Liver (tissue), 9 donors: Measurements from ENCODE around the gene KCNK17. TPM values are rescaled to one million over a fixed set of nuclear protein-coding genes. Genes with fewer than 3 reads are reported as not detected.

ENCODE experiments used
- DNase-seq: peaks from one replicate; pipeline ENCODE4 v3.0.0-alpha.2; 2017; ENCODE audit warnings: low spot score
- H3K27ac ChIP-seq, 2 donors: one replicate each; pipeline ENCODE4 v1.7.0; 2013; ENCODE audit warnings: inconsistent platforms in 2 of 2, low read length in 2 of 2, control low read depth in 1 of 2, low read depth in 1 of 2, mild to moderate bottlenecking in 1 of 2
- H3K27me3 ChIP-seq, 4 donors: one replicate each; pipeline versions ENCODE4 v1.6.1 to v1.7.0; 2013; ENCODE audit warnings: low read length in 3 of 4, inconsistent platforms in 1 of 4, mild to moderate bottlenecking in 1 of 4, moderate library complexity in 1 of 4; ENCODE audit not compliant: control insufficient read depth in 4 of 4, insufficient read depth in 4 of 4
- H3K36me3 ChIP-seq, 4 donors: one replicate each; pipeline versions ENCODE4 v1.6.1 to v1.7.0; 2013; ENCODE audit warnings: low read length in 3 of 4, mild to moderate bottlenecking in 3 of 4, low read depth in 1 of 4, moderate library complexity in 1 of 4; ENCODE audit not compliant: control insufficient read depth in 4 of 4, insufficient read depth in 3 of 4
- H3K4me1 ChIP-seq, 4 donors: one replicate each; pipeline versions ENCODE4 v1.6.1 to v1.7.0; 2013; ENCODE audit warnings: low read length in 3 of 4, mild to moderate bottlenecking in 3 of 4, moderate library complexity in 1 of 4; ENCODE audit not compliant: control insufficient read depth in 4 of 4, insufficient read depth in 4 of 4
- H3K4me3 ChIP-seq, 3 donors: one replicate each; pipeline versions ENCODE4 v1.6.1 to v1.7.0; 2013; ENCODE audit warnings: low read length in 3 of 3, control low read depth in 1 of 3, low read depth in 1 of 3, mild to moderate bottlenecking in 1 of 3
- H3K9ac ChIP-seq, 2 donors: one replicate each; pipeline ENCODE4 v1.7.0; 2013; ENCODE audit warnings: low read length in 2 of 2, mild to moderate bottlenecking in 2 of 2, moderate library complexity in 2 of 2, control low read depth in 1 of 2, low read depth in 1 of 2
- H3K9me3 ChIP-seq, 4 donors: one replicate each; pipeline versions ENCODE4 v1.6.1 to v1.7.0; 2013; ENCODE audit warnings: low read length in 3 of 4; ENCODE audit not compliant: control insufficient read depth in 4 of 4
- EGR1 ChIP-seq, 2 donors: IDR thresholded peaks; 2 replicates each; pipeline ENCODE4 v1.6.1; 2016 to 2018; ENCODE audit warnings: antibody characterized with exemption in 2 of 2, low read depth in 2 of 2
- FOXA1 ChIP-seq: IDR thresholded peaks from 2 replicates; pipeline ENCODE4 v1.6.1; 2016; ENCODE audit warnings: antibody characterized with exemption
- GABPA ChIP-seq, 2 donors: IDR thresholded peaks in 1 of 2; conservative IDR thresholded peaks in 1 of 2; 2 replicates each; pipeline ENCODE4 v1.6.1; 2016; ENCODE audit warnings: antibody characterized with exemption in 2 of 2, mild to moderate bottlenecking in 1 of 2, moderate library complexity in 1 of 2
- JUND ChIP-seq, 2 donors: IDR thresholded peaks; 2 replicates each; pipeline ENCODE4 v1.6.1; 2016; ENCODE audit warnings: antibody characterized with exemption in 2 of 2
- NR2F2 ChIP-seq: IDR thresholded peaks from 2 replicates; pipeline ENCODE4 v1.6.1; 2016; ENCODE audit warnings: antibody characterized with exemption
- SP1 ChIP-seq: IDR thresholded peaks from 2 replicates; pipeline ENCODE4 v1.6.1; 2018; ENCODE audit warnings: antibody characterized with exemption, mild to moderate bottlenecking
- TAF1 ChIP-seq: conservative IDR thresholded peaks from 2 replicates; pipeline ENCODE4 v1.6.1; 2016; ENCODE audit warnings: antibody characterized with exemption, mild to moderate bottlenecking
- YY1 ChIP-seq: IDR thresholded peaks from 2 replicates; pipeline ENCODE4 v1.6.1; 2016; ENCODE audit warnings: antibody characterized with exemption, mild to moderate bottlenecking
- WGBS: extraction: QIAGEN DNeasy Blood & Tissue Kit; methylation state at CpG from one replicate; pipeline ENCODE4 v1.1.7; 2013; 5-methylcytosine and 5-hydroxymethylcytosine counted together
- polyA plus RNA-seq, 2 donors: library from polyadenylated mRNA; stranded (reverse) in 1 of 2; unstranded in 1 of 2; fragments of 200-250 nt in 1 of 2; fragments of >200 nt in 1 of 2; fragmentation: Nextera tagmentation in 1 of 2; extraction: Ambion mirVana in 1 of 2; gene quantifications; one replicate each; pipeline versions ENCODE4 v1.2.1 to v1.2.3, GENCODE V29; 2013 to 2015
- total RNA-seq, 2 donors: library from RNA; depleted of rRNA; stranded (reverse); fragments of >200 nt; gene quantifications; one replicate each; pipeline ENCODE4 v1.2.3, GENCODE V29; 2014
- TF ChIP-seq, protein P1 (sequence below): IDR thresholded peaks from 2 replicates; pipeline ENCODE4 v1.6.1; 2016; ENCODE audit warnings: antibody characterized with exemption
- TF ChIP-seq, protein P2 (sequence below): IDR thresholded peaks from 2 replicates; pipeline ENCODE4 v1.6.1; 2016; ENCODE audit warnings: antibody characterized with exemption
- TF ChIP-seq, protein P3 (sequence below): IDR thresholded peaks from 2 replicates; pipeline ENCODE4 v1.6.1; 2016; ENCODE audit warnings: antibody characterized with exemption, mild to moderate bottlenecking
- TF ChIP-seq, protein P4 (sequence below): IDR thresholded peaks from 2 replicates; pipeline ENCODE4 v1.6.1; 2016; ENCODE audit warnings: antibody characterized with exemption
- donor health status: healthy.
- donor health status: healthy.
- donor health status: healthy.
- donor health status: healthy.
- donor health status: healthy.

KCNK17 gene
- total and polyA plus RNA-seq, 4 donors = 0.19 to 1.9 (median 0.49) TPM

DNA sequence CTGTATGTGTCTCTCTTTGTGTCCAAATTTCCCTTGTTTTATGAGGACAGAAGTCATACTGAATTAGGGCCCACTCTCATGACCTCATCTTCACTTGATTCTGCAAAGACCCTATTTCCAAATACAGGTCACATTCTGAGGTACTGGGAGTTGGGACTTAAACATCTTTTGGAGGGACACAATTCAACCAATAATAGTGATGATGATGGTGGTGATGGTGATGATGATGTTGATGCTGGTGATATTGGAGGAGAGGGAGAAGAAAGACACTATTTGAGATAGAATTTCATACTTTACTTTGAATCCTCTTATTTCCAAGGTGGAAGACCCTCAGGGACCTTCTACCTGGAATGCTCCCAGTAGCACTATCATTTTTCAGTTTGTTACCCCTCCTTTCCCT lies 63.7 kb downstream of the KCNK17 start:
- DNase-seq = no peak
- H3K4me1 ChIP-seq = peaks cover 0 to 9% (median 2%) of the 10 kb centered on the region in 4 donors
- no peaks in the 10 kb centered on the region for H3K36me3 ChIP-seq
- no peaks in the 10 kb centered on the region for H3K27me3 ChIP-seq
- H3K4me3 ChIP-seq = no peak overlapping the region
- TF ChIP-seq, protein P1, sequence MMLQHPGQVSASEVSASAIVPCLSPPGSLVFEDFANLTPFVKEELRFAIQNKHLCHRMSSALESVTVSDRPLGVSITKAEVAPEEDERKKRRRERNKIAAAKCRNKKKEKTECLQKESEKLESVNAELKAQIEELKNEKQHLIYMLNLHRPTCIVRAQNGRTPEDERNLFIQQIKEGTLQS = no peak
- no peak for TF ChIP-seq JUND (IDR thresholded peaks at IDR 0.05)
- no peak for TF ChIP-seq GABPA (IDR thresholded peaks at IDR 0.05 in 1 of 2, conservative IDR thresholded peaks at IDR 0.05 in 1 of 2)
- no peak overlapping the region for H3K27ac ChIP-seq
- H3K9me3 ChIP-seq = peaks cover 0 to 2% (median 0%) of the 10 kb centered on the region in 4 donors
- H3K9ac ChIP-seq = no peak overlapping the region

DNA sequence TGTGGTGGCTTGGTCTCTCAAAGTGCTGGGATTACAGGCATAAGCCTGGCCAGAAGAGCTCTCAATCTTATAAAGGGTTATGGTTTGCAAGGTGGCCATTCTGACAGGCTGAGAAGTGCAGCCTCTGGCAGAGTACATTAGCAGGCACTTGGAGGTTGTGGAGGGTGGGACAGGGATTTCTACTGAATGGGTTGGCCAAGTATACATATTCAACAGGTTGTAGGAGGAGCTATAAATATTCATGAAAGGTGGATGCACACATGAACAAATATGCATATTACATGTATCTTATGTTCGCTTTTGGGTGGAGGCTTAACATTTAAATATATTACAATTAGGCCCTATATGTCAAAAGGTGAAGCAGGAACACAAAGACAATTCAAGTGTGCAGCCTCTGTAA lies 64.9 kb downstream of the KCNK17 start:
- no peak overlapping the region for H3K27ac ChIP-seq
- H3K36me3 ChIP-seq = no peaks in the 10 kb centered on the region
- no peaks in the 10 kb centered on the region for H3K9me3 ChIP-seq
- H3K4me1 ChIP-seq = peaks cover 0 to 9% (median 2%) of the 10 kb centered on the region in 4 donors
- 96% methylated on average over 1 of the region's 1 CpG for WGBS
- TF ChIP-seq YY1 (no peak), EGR1 (IDR thresholded peaks at IDR 0.05; ENCODE audit: low read depth in 2 of 2) (no peak), TAF1 (no peak), SP1 (no peak), FOXA1 (no peak), NR2F2 (no peak)
- TF ChIP-seq, protein P2, sequence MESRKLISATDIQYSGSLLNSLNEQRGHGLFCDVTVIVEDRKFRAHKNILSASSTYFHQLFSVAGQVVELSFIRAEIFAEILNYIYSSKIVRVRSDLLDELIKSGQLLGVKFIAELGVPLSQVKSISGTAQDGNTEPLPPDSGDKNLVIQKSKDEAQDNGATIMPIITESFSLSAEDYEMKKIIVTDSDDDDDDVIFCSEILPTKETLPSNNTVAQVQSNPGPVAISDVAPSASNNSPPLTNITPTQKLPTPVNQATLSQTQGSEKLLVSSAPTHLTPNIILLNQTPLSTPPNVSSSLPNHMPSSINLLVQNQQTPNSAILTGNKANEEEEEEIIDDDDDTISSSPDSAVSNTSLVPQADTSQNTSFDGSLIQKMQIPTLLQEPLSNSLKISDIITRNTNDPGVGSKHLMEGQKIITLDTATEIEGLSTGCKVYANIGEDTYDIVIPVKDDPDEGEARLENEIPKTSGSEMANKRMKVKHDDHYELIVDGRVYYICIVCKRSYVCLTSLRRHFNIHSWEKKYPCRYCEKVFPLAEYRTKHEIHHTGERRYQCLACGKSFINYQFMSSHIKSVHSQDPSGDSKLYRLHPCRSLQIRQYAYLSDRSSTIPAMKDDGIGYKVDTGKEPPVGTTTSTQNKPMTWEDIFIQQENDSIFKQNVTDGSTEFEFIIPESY = no peak
- TF ChIP-seq, protein P1 = no peak
- TF ChIP-seq, protein P3, sequence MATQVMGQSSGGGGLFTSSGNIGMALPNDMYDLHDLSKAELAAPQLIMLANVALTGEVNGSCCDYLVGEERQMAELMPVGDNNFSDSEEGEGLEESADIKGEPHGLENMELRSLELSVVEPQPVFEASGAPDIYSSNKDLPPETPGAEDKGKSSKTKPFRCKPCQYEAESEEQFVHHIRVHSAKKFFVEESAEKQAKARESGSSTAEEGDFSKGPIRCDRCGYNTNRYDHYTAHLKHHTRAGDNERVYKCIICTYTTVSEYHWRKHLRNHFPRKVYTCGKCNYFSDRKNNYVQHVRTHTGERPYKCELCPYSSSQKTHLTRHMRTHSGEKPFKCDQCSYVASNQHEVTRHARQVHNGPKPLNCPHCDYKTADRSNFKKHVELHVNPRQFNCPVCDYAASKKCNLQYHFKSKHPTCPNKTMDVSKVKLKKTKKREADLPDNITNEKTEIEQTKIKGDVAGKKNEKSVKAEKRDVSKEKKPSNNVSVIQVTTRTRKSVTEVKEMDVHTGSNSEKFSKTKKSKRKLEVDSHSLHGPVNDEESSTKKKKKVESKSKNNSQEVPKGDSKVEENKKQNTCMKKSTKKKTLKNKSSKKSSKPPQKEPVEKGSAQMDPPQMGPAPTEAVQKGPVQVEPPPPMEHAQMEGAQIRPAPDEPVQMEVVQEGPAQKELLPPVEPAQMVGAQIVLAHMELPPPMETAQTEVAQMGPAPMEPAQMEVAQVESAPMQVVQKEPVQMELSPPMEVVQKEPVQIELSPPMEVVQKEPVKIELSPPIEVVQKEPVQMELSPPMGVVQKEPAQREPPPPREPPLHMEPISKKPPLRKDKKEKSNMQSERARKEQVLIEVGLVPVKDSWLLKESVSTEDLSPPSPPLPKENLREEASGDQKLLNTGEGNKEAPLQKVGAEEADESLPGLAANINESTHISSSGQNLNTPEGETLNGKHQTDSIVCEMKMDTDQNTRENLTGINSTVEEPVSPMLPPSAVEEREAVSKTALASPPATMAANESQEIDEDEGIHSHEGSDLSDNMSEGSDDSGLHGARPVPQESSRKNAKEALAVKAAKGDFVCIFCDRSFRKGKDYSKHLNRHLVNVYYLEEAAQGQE = no peak
- TF ChIP-seq, protein P4, sequence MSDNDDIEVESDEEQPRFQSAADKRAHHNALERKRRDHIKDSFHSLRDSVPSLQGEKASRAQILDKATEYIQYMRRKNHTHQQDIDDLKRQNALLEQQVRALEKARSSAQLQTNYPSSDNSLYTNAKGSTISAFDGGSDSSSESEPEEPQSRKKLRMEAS = no peak
- no peak for DNase-seq
- H3K27me3 ChIP-seq = no peaks in the 10 kb centered on the region
- no peak overlapping the region for H3K4me3 ChIP-seq
- no peak overlapping the region for H3K9ac ChIP-seq

Other genes starting within 250 kb of the KCNK17 start
- 10 to 100 TPM in 1 of 2 donors, 1 to 10 TPM in 1; 9.4 to 12.2 TPM for gene SAYSD1, start 199.2 kb downstream of the KCNK17 start, total RNA-seq
- 1 to 10 TPM; 6.5 to 9.1 TPM for gene SAYSD1, start 199.2 kb downstream of the KCNK17 start, polyA plus RNA-seq
- 10 to 100 TPM in 1 of 2 donors, 1 to 10 TPM in 1; 3.7 to 19.1 TPM for gene KCNK5, start 84.9 kb downstream of the KCNK17 start, total RNA-seq
- 1 to 10 TPM; 5.4 to 9.6 TPM for gene KCNK5, start 84.9 kb downstream of the KCNK17 start, polyA plus RNA-seq
- not detected for gene KCNK16, start 8.3 kb upstream of the KCNK17 start, total RNA-seq
- gene KCNK16, start 8.3 kb upstream of the KCNK17 start, polyA plus RNA-seq = not detected